Endothelial cell of umbilical vein (primary cell): ENCODE results near the gene XRCC6. TPM values are rescaled to one million over a fixed set of nuclear protein-coding genes. Genes with fewer than 3 reads are reported as not detected.
A peak's percentile ranks its signal among the peaks of the same experiment; 100 is the strongest.

Experiments used
- BruUV-seq: library from RNA; stranded (reverse); fragments of 400-500 nt; replicated peaks from 2 replicates; lab custom pipeline; 2021; lab: Mats Ljungman, UMichigan
- CTCF ChIA-PET: fragments of 300-600, 350-600 bp; sonication (Branson Sonifier 250); formaldehyde crosslinking; loops from one replicate; lab custom pipeline; 2021; ENCODE audit warnings: antibody characterized with exemption, inconsistent platforms; lab: Charles Lee
- POLR2A ChIA-PET: fragments of 300-600, 350-600 bp; sonication (Branson Sonifier 250); formaldehyde crosslinking; loops from one replicate; lab custom pipeline; 2021; ENCODE audit warnings: antibody characterized with exemption, inconsistent platforms; lab: Charles Lee
- DNase-seq: peaks from one replicate; pipeline ENCODE4 v3.0.0-alpha.2; 2011; ENCODE audit warnings: low read depth, low spot score
- FAIRE-seq: peaks from 2 replicates; lab custom pipeline; 2011; peaks lifted over from hg19 to GRCh38; lab: Jason Lieb, UNC
- H2AFZ ChIP-seq: 2 replicates; pipeline ENCODE4 v1.6.0; 2012; ENCODE audit warnings: low read depth, low read length, control low read depth, inconsistent platforms
- H3K27ac ChIP-seq: 2 replicates; pipeline ENCODE4 v1.5.1; 2011; ENCODE audit warnings: low read depth, mild to moderate bottlenecking, control low read depth, low read length, moderate library complexity; ENCODE audit not compliant: insufficient read depth
- H3K27me3 ChIP-seq, 2 experiments: 2 replicates each; pipeline versions ENCODE4 v1.6.0 to v1.6.1; 2011; ENCODE audit warnings: low read length in 2 of 2, mixed read lengths in 1 of 2; ENCODE audit not compliant: control insufficient read depth in 2 of 2, insufficient read depth in 2 of 2
- H3K36me3 ChIP-seq, 2 experiments: 2 replicates in 1 of 2; 3 replicates in 1 of 2; pipeline ENCODE4 v1.5.1; 2011; ENCODE audit warnings: low read length in 2 of 2, mild to moderate bottlenecking in 1 of 2, moderate library complexity in 1 of 2; ENCODE audit not compliant: control insufficient read depth in 2 of 2, insufficient read depth in 2 of 2; ENCODE audit errors: extremely low read depth in 1 of 2
- H3K4me1 ChIP-seq: 3 replicates; pipeline ENCODE4 v1.5.1; 2011; ENCODE audit warnings: mild to moderate bottlenecking, low read length; ENCODE audit not compliant: control insufficient read depth, insufficient read depth; ENCODE audit errors: extremely low read depth
- H3K4me2 ChIP-seq: 2 replicates; pipeline ENCODE4 v1.6.1; 2011; ENCODE audit warnings: low read length, control low read depth, mixed read lengths; ENCODE audit not compliant: insufficient read depth
- H3K4me3 ChIP-seq, 3 experiments: fragments of 200-600 bp in 1 of 3; sonication (generic), shearing (Covaris generic) in 1 of 3; replicated peaks in 1 of 3; 2 replicates each; pipeline ENCODE4 v1.5.1; 2011 to 2016; ENCODE audit warnings: control low read depth in 3 of 3, low read length in 3 of 3, mild to moderate bottlenecking in 2 of 3, inconsistent platforms in 1 of 3, low read depth in 1 of 3, moderate library complexity in 1 of 3; ENCODE audit not compliant: insufficient read depth in 1 of 3
- H3K79me2 ChIP-seq: 2 replicates; pipeline ENCODE4 v1.6.0; 2012; ENCODE audit warnings: low read length, inconsistent platforms; ENCODE audit not compliant: control insufficient read depth, insufficient read depth
- H3K9ac ChIP-seq: replicated peaks from 2 replicates; pipeline ENCODE3; 2011; ENCODE audit warnings: low read length, control low read depth; ENCODE audit not compliant: insufficient read depth; ENCODE audit errors: extremely low read depth
- H3K9me1 ChIP-seq: replicated peaks from 3 replicates; pipeline ENCODE4 v1.6.0; 2011; ENCODE audit warnings: mild to moderate bottlenecking, low read length; ENCODE audit not compliant: control insufficient read depth, insufficient read depth; ENCODE audit errors: extremely low read depth
- H3K9me3 ChIP-seq: replicated peaks from 2 replicates; pipeline ENCODE4 v1.5.1; 2012; ENCODE audit warnings: low read length, inconsistent platforms; ENCODE audit not compliant: control insufficient read depth, insufficient read depth
- H4K20me1 ChIP-seq: replicated peaks from 2 replicates; pipeline ENCODE3; 2011; ENCODE audit warnings: mild to moderate bottlenecking, low read length; ENCODE audit not compliant: control insufficient read depth, insufficient read depth; ENCODE audit errors: extremely low read depth
- EZH2 ChIP-seq: IDR thresholded peaks from 2 replicates; pipeline ENCODE4 v1.6.1; 2012; ENCODE audit warnings: borderline replicate concordance, low read depth, mild to moderate bottlenecking, moderate library complexity, low read length, inconsistent platforms; ENCODE audit not compliant: severe bottlenecking
- FOS ChIP-seq: IDR thresholded peaks from 2 replicates; pipeline ENCODE4 v1.6.1; 2011; ENCODE audit warnings: mild to moderate bottlenecking, low read length, moderate library complexity, borderline replicate concordance; ENCODE audit not compliant: insufficient read depth
- GATA2 ChIP-seq: IDR thresholded peaks from 2 replicates; pipeline ENCODE4 v1.7.0; 2011; ENCODE audit warnings: low read depth, mild to moderate bottlenecking, moderate library complexity, mixed read lengths, low read length; ENCODE audit not compliant: insufficient read length, insufficient read depth
- JUN ChIP-seq: IDR thresholded peaks from 2 replicates; pipeline ENCODE4 v1.6.1; 2011; ENCODE audit warnings: borderline replicate concordance, low read depth; ENCODE audit not compliant: insufficient read length, insufficient read depth
- MYC ChIP-seq: IDR thresholded peaks from one replicate; pipeline ENCODE4 v1.6.1; 2011; ENCODE audit warnings: mild to moderate bottlenecking, low read depth, low read length
- POLR2A ChIP-seq: IDR thresholded peaks from 2 replicates; pipeline ENCODE4 v1.6.1; 2012; ENCODE audit warnings: low read depth, mild to moderate bottlenecking, control low read depth, low read length
- POLR2AphosphoS5 ChIP-seq: IDR thresholded peaks from 2 replicates; pipeline ENCODE4 v1.6.1; 2012; ENCODE audit warnings: low read depth, mild to moderate bottlenecking, control low read depth, low read length, moderate library complexity; ENCODE audit not compliant: insufficient read depth
- dilution Hi-C: fragments of 300-500 bp; cut with MboI; formaldehyde crosslinking; loops from one replicate; pipeline ENCODE4 v1.15.0; 2019; ENCODE audit warnings: low sequenced_read_pairs; ENCODE audit not compliant: extremely low pct_ligation_motif_present
- intact Hi-C: fragments of 100-400 bp; cut with micrococcal nuclease; formaldehyde crosslinking; loops from one replicate; pipeline ENCODE4 v1.10.0; 2022
- polyA plus RNA-seq, 4 experiments: library from polyadenylated mRNA; depleted of rRNA in 3 of 4; stranded (reverse) in 3 of 4; unstranded in 1 of 4; fragments of >200 nt; gene quantifications; 2 replicates each; pipeline versions ENCODE4 v1.2.1 to v1.2.3, GENCODE V29; 2011 to 2012; ENCODE audit warnings: missing spikeins in 1 of 4
- total RNA-seq: library from RNA; stranded (reverse); gene quantifications from 2 replicates; pipeline ENCODE4 v1.2.3, GENCODE V29; 2021
- TF ChIP-seq, protein P1 (sequence below), 2 donors: IDR thresholded peaks; 1 replicate in 1 of 2; 2 replicates in 1 of 2; pipeline ENCODE4 v1.5.1; 2011; ENCODE audit warnings: low read length in 2 of 2, mild to moderate bottlenecking in 2 of 2, moderate library complexity in 2 of 2, control low read depth in 1 of 2, inconsistent platforms in 1 of 2, low read depth in 1 of 2; ENCODE audit not compliant: insufficient read depth in 1 of 2; ENCODE audit errors: extremely low read depth in 1 of 2
- TF ChIP-seq, protein P2 (sequence below): IDR thresholded peaks from 2 replicates; pipeline ENCODE4 v1.6.1; 2011; ENCODE audit not compliant: insufficient read depth, insufficient read length

The XRCC6 gene
- total and polyA plus RNA-seq, 2 donors (not counting 3 experiments of a cell fraction or from before 2014, with no cell fraction given), result 117 to 309 TPM

DNA sequence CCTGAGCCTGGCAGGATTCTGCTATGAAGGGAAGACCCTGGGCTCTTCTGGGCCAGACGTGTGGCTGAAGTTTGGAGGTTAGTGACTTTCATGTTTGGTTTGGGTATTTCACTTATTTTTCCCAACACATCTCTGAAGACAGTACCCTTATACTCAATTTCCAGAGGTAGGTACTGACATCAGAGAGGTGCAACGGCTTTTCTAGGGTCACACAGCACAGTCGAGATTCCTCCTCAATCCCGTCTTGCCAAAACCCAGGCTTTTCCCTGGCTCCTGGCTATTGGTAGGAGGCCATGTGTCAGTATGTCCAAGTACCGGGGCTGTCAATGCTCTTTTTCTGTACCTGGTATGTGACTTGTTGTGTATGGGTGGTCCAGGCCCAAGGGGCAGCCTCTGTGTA lies 25.4 kb upstream of the XRCC6 start:
- BruUV-seq, result no TSS peak
- ChIA-PET CTCF (interaction anchor here (1.4 kb wide), 1 partner anchor 192 kb away, joined by 7 read pairs; no protein-coding TSS in a partner anchor), POLR2A (no interaction called here)
- no peak overlapping the region for H2AFZ ChIP-seq
- H3K4me1 ChIP-seq, result peaks cover 15% of the 10 kb centered on the region
- no peak for DNase-seq
- dilution Hi-C loops (no loop called here), intact Hi-C loops (no loop called here)
- H3K9me1 ChIP-seq, result no peaks in the 10 kb centered on the region
- H3K27me3 ChIP-seq, result no peaks in the 10 kb centered on the region
- no peak overlapping the region for H3K4me3 ChIP-seq
- TF ChIP-seq MYC (no peak), JUN (no peak), GATA2 (no peak), POLR2AphosphoS5 (no peak), POLR2A (no peak), EZH2 (no peak), FOS (no peak)
- TF ChIP-seq, protein P1, sequence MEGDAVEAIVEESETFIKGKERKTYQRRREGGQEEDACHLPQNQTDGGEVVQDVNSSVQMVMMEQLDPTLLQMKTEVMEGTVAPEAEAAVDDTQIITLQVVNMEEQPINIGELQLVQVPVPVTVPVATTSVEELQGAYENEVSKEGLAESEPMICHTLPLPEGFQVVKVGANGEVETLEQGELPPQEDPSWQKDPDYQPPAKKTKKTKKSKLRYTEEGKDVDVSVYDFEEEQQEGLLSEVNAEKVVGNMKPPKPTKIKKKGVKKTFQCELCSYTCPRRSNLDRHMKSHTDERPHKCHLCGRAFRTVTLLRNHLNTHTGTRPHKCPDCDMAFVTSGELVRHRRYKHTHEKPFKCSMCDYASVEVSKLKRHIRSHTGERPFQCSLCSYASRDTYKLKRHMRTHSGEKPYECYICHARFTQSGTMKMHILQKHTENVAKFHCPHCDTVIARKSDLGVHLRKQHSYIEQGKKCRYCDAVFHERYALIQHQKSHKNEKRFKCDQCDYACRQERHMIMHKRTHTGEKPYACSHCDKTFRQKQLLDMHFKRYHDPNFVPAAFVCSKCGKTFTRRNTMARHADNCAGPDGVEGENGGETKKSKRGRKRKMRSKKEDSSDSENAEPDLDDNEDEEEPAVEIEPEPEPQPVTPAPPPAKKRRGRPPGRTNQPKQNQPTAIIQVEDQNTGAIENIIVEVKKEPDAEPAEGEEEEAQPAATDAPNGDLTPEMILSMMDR (IDR thresholded peaks at IDR 0.05; ENCODE audit: extremely low read depth in 1 of 2, insufficient read depth in 1 of 2, low read depth in 1 of 2, low read length in 2 of 2), result no peak
- TF ChIP-seq, protein P2, sequence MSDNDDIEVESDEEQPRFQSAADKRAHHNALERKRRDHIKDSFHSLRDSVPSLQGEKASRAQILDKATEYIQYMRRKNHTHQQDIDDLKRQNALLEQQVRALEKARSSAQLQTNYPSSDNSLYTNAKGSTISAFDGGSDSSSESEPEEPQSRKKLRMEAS, result no peak
- peaks cover 3 to 5% of the 10 kb centered on the region in 2 experiments for H3K36me3 ChIP-seq
- H3K4me2 ChIP-seq, result no peak overlapping the region
- H3K9me3 ChIP-seq, result no peaks in the 10 kb centered on the region
- no peaks in the 10 kb centered on the region for H4K20me1 ChIP-seq
- H3K79me2 ChIP-seq, result no peaks in the 10 kb centered on the region
- peak; percentile 15 for FAIRE-seq
- no peak overlapping the region for H3K27ac ChIP-seq
- H3K9ac ChIP-seq, result no peak overlapping the region
